Measurements from ENCODE around the gene BLVRB. TPM values are rescaled to one million over a fixed set of nuclear protein-coding genes. Genes with fewer than 3 reads are reported as not detected.

BLVRB gene
- total RNA-seq (2014; rRNA removed; shearing (Covaris generic)) = 50.7 and 71.1 TPM in 2 replicates
- 52.7 and 56.9 TPM in 2 replicates for polyA plus RNA-seq (2016; fragmentation: Nextera tagmentation; extraction: Ambion mirVana)

DNA sequence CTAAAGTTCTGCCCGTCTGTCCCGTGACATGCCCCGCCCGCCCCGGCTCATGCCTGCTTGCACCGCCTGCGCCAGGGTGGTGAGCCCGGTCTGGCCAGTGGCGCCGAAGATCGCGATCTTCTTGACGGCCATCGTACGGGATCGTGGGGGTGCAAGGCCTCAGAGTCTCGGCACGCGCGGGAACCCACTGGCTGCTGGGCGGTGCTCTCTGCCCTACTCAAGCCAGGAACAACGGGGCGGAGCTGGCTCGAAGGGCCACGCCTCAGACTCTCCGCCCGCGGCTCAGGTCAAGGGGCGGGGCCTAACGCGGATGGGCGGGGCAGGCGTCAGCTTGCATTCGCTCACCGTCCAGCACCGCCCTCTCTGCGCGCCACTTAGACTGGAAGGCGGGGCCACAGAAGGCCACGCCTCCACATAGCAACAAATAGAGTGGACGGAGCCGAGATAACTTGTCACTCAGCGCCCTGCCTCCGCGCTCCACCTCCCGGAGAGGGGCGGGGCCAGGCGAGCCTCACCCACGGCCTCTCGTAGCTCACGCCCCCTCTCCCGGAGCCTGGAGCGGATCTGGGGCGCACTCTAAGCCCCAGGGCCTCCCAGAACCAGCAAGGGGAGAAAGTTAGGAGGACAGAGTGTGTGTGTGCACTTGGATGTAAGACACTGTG lies at the start of gene BLVRB:
Gene BLVRB (minus strand): TSS at position 189 of the 662 bp plus-strand sequence. CDS start 57 bp downstream, at position 132.
- Histone ChIP-seq H3K36me3 (ENCODE audit: low read depth) (no peaks in the 10 kb centered on the region), H4K20me1 (ENCODE audit: insufficient read depth) (no peaks in the 10 kb centered on the region), H3K9me3 (ENCODE audit: low read depth) (no peaks in the 10 kb centered on the region), H3K4me3 (peak within 1 kb of the TSS; percentile 79), H3K27me3 (replicated peaks; ENCODE audit: insufficient read depth) (no peaks in the 10 kb centered on the region), H3K27ac (peak within 1 kb of the TSS; percentile 88), H3K9ac (peak within 1 kb of the TSS; percentile 92), H3K4me1 (ENCODE audit: insufficient read depth) (peaks cover 22% of the 10 kb centered on the region), H2AFZ (peak within 1 kb of the TSS; percentile 87), H3K9me2 (ENCODE audit: insufficient read depth) (no peaks in the 10 kb centered on the region), H3F3A (ENCODE audit: insufficient read depth) (peaks cover 8% of the 10 kb centered on the region), H3K4me2 (ENCODE audit: unreplicated experiment) (peak within 1 kb of the TSS; percentile 78), H3K79me2 (ENCODE audit: insufficient read depth) (no peaks in the 10 kb centered on the region)
- DNase-seq = peak; percentile 99
- 1 to 2% methylated on average over 39 to 43 of the region's 54 CpGs for WGBS, 2 experiments (ENCODE audit: low coverage in 1 of 2, low lambda C conversion rate in 2 of 2, missing lambda C conversion rate in 2 of 2)
- in situ Hi-C loops (cut with MboI) = no loop called here
- TF ChIP-seq EZH2phosphoT487 (IDR thresholded peaks at IDR 0.05; ENCODE audit: insufficient read depth, low read depth) = no peak
- no peak for TF ChIP-seq EZH2 (IDR thresholded peaks at IDR 0.05; ENCODE audit: insufficient read depth, poor library complexity, severe bottlenecking)

DNA sequence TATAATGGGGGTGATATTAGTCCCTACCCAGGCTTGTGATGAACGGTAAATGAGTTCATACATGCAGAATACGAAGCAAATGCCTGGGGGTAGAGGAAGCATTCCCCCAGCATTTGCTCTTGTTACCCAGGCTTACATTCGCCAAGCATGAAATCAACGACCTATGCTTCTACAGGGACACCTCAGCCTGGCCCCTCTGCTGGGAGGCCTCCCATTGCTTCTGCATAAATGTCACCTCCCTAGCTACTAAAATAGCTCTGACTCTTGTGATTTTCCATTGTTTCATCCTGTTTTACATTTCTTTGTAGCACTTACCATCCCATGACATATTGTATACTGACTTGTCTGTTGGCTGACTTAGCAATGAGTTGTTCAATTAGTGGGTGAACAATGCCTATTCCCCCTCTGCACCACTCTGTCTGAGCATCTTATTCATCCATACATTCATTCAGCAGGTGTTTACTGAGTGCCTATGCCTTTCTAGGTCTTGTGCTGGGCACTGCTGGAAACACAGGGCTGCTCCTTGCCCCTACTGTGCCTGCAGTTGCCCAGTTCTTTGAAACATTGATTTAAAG lies 48.3 kb upstream of the BLVRB start:
- Histone ChIP-seq H2AFZ (no peak overlapping the region), H3K4me1 (ENCODE audit: insufficient read depth) (no peaks in the 10 kb centered on the region), H3K36me3 (ENCODE audit: low read depth) (no peaks in the 10 kb centered on the region), H3K27me3 (replicated peaks; ENCODE audit: insufficient read depth) (peaks cover 39% of the 10 kb centered on the region), H3K4me3 (no peak overlapping the region), H3K9ac (no peak overlapping the region), H3K4me2 (ENCODE audit: unreplicated experiment) (no peak overlapping the region), H3K79me2 (ENCODE audit: insufficient read depth) (no peaks in the 10 kb centered on the region), H3K9me2 (ENCODE audit: insufficient read depth) (no peaks in the 10 kb centered on the region), H3K9me3 (ENCODE audit: low read depth) (no peaks in the 10 kb centered on the region), H3F3A (ENCODE audit: insufficient read depth) (no peaks in the 10 kb centered on the region), H3K27ac (no peak overlapping the region), H4K20me1 (ENCODE audit: insufficient read depth) (no peaks in the 10 kb centered on the region; the same call in 1 of the 2 replicates)
- DNase-seq = no peak
- TF ChIP-seq EZH2 (IDR thresholded peaks at IDR 0.05; ENCODE audit: insufficient read depth, poor library complexity, severe bottlenecking) (no peak), EZH2phosphoT487 (IDR thresholded peaks at IDR 0.05; ENCODE audit: insufficient read depth, low read depth) (no peak)
- in situ Hi-C loops (cut with MboI) = no loop called here
- 61 to 66% methylated on average over 4 of the region's 4 CpGs for WGBS, 2 experiments (ENCODE audit: low coverage in 1 of 2, low lambda C conversion rate in 2 of 2, missing lambda C conversion rate in 2 of 2)

DNA sequence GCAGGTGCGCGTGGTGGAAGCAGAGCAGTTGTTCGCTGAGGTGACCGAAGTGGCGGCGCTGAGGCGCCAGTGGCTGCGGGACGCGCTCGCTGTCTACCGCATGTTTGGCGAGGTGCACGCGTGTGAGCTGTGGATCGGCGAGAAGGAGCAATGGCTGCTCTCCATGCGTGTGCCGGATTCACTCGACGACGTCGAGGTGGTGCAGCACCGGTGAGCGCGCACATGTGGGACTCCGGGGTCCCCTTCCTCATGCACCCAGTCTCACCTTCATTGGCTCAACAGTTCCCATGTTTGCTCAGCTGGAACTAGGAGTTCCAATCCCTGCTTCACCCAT lies 47.8 kb upstream of the BLVRB start:
- in situ Hi-C loops (cut with MboI) = no loop called here
- H2AFZ ChIP-seq = no peak overlapping the region
- no peak overlapping the region for H3K4me3 ChIP-seq
- H3K36me3 ChIP-seq (ENCODE audit: low read depth) = no peaks in the 10 kb centered on the region
- H3K27me3 ChIP-seq (replicated peaks; ENCODE audit: insufficient read depth) = peaks cover 39% of the 10 kb centered on the region
- no peak overlapping the region for H3K27ac ChIP-seq
- no peaks in the 10 kb centered on the region for H3F3A ChIP-seq (ENCODE audit: insufficient read depth)
- no peak for DNase-seq
- H3K9ac ChIP-seq = no peak overlapping the region
- no peak overlapping the region for H3K4me2 ChIP-seq (ENCODE audit: unreplicated experiment)
- H3K79me2 ChIP-seq (ENCODE audit: insufficient read depth) = no peaks in the 10 kb centered on the region
- H3K4me1 ChIP-seq (ENCODE audit: insufficient read depth) = no peaks in the 10 kb centered on the region
- WGBS, 2 experiments (ENCODE audit: low coverage in 1 of 2, low lambda C conversion rate in 2 of 2, missing lambda C conversion rate in 2 of 2) = 63 to 66% methylated on average over 26 to 27 of the region's 27 CpGs
- no peaks in the 10 kb centered on the region for H3K9me3 ChIP-seq (ENCODE audit: low read depth)
- H3K9me2 ChIP-seq (ENCODE audit: insufficient read depth) = no peaks in the 10 kb centered on the region
- TF ChIP-seq EZH2phosphoT487 (IDR thresholded peaks at IDR 0.05; ENCODE audit: insufficient read depth, low read depth) (no peak), EZH2 (IDR thresholded peaks at IDR 0.05; ENCODE audit: insufficient read depth, poor library complexity, severe bottlenecking) (no peak)
- no peaks in the 10 kb centered on the region; the same call in 1 of the 2 replicates for H4K20me1 ChIP-seq (ENCODE audit: insufficient read depth)

DNA sequence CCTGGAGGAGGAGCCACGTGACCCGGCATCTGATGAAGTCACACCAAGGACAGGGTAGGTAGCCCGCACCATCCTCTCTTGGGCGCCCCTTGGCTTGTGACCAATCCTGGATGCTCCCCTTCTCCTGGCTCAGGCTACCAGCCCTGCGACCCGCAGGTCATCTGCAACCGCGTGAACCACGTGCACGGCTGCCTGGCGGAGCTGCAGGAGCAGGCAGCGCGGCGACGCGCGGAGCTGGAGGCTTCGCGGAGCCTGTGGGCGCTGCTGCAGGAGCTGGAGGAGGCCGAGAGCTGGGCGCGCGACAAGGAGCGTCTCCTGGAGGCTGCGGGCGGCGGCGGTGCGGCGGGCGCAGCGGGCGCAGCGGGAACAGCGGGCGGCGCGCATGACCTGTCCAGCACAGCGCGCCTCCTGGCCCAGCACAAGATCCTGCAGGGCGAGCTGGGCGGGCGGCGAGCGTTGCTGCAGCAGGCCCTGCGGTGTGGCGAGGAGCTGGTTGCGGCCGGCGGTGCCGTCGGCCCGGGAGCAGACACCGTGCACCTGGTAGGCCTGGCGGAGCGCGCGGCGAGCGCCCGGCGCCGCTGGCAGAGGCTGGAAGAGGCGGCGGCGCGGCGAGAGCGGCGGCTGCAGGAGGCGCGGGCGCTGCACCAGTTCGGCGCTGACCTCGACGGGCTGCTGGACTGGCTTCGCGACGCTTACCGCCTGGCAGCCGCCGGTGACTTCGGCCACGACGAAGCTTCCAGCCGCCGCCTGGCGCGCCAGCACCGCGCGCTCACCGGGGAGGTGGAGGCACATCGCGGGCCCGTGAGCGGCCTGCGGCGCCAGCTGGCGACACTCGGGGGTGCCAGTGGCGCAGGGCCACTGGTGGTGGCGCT lies 47.2 kb upstream of the BLVRB start:
- 5 to 6% methylated on average over 80 to 90 of the region's 105 CpGs for WGBS, 2 experiments (ENCODE audit: low coverage in 1 of 2, low lambda C conversion rate in 2 of 2, missing lambda C conversion rate in 2 of 2)
- Histone ChIP-seq H3K9me3 (ENCODE audit: low read depth) (no peaks in the 10 kb centered on the region), H3K27ac (no peak overlapping the region), H3K27me3 (replicated peaks; ENCODE audit: insufficient read depth) (peaks cover 36% of the 10 kb centered on the region), H3K4me2 (ENCODE audit: unreplicated experiment) (no peak overlapping the region), H3F3A (ENCODE audit: insufficient read depth) (no peaks in the 10 kb centered on the region), H3K36me3 (ENCODE audit: low read depth) (no peaks in the 10 kb centered on the region), H4K20me1 (ENCODE audit: insufficient read depth) (no peaks in the 10 kb centered on the region; the same call in 1 of the 2 replicates), H3K79me2 (ENCODE audit: insufficient read depth) (no peaks in the 10 kb centered on the region), H3K9me2 (ENCODE audit: insufficient read depth) (no peaks in the 10 kb centered on the region), H3K4me1 (ENCODE audit: insufficient read depth) (no peaks in the 10 kb centered on the region), H3K9ac (no peak overlapping the region), H2AFZ (peak overlapping the region; percentile 36), H3K4me3 (peak overlapping the region; percentile 51)
- DNase-seq = peak; percentile 65
- in situ Hi-C loops (cut with MboI) = no loop called here
- TF ChIP-seq EZH2phosphoT487 (IDR thresholded peaks at IDR 0.05; ENCODE audit: insufficient read depth, low read depth) (no peak), EZH2 (IDR thresholded peaks at IDR 0.05; ENCODE audit: insufficient read depth, poor library complexity, severe bottlenecking) (no peak)

Data from GM23248 (cell line).